Liver (tissue), 9 donors: Measurements from ENCODE around the gene KRTAP5-10. TPM values are rescaled to one million over a fixed set of nuclear protein-coding genes. Genes with fewer than 3 reads are reported as not detected.
"Not testable (repeated sequence)": the region's sequence is repeated elsewhere in the genome, so short reads cannot be mapped to it uniquely, and the experiment has no call there.

Experiments used
- DNase-seq: peaks from one replicate; pipeline ENCODE4 v3.0.0-alpha.2; 2017; ENCODE audit warnings: low spot score
- H3K27ac ChIP-seq, 2 donors: one replicate each; pipeline ENCODE4 v1.7.0; 2013; ENCODE audit warnings: inconsistent platforms in 2 of 2, low read length in 2 of 2, control low read depth in 1 of 2, low read depth in 1 of 2, mild to moderate bottlenecking in 1 of 2
- H3K27me3 ChIP-seq, 4 donors: one replicate each; pipeline versions ENCODE4 v1.6.1 to v1.7.0; 2013; ENCODE audit warnings: low read length in 3 of 4, inconsistent platforms in 1 of 4, mild to moderate bottlenecking in 1 of 4, moderate library complexity in 1 of 4; ENCODE audit not compliant: control insufficient read depth in 4 of 4, insufficient read depth in 4 of 4
- H3K36me3 ChIP-seq, 4 donors: one replicate each; pipeline versions ENCODE4 v1.6.1 to v1.7.0; 2013; ENCODE audit warnings: low read length in 3 of 4, mild to moderate bottlenecking in 3 of 4, low read depth in 1 of 4, moderate library complexity in 1 of 4; ENCODE audit not compliant: control insufficient read depth in 4 of 4, insufficient read depth in 3 of 4
- H3K4me1 ChIP-seq, 4 donors: one replicate each; pipeline versions ENCODE4 v1.6.1 to v1.7.0; 2013; ENCODE audit warnings: low read length in 3 of 4, mild to moderate bottlenecking in 3 of 4, moderate library complexity in 1 of 4; ENCODE audit not compliant: control insufficient read depth in 4 of 4, insufficient read depth in 4 of 4
- H3K4me3 ChIP-seq, 3 donors: one replicate each; pipeline versions ENCODE4 v1.6.1 to v1.7.0; 2013; ENCODE audit warnings: low read length in 3 of 3, control low read depth in 1 of 3, low read depth in 1 of 3, mild to moderate bottlenecking in 1 of 3
- H3K9ac ChIP-seq, 2 donors: one replicate each; pipeline ENCODE4 v1.7.0; 2013; ENCODE audit warnings: low read length in 2 of 2, mild to moderate bottlenecking in 2 of 2, moderate library complexity in 2 of 2, control low read depth in 1 of 2, low read depth in 1 of 2
- H3K9me3 ChIP-seq, 4 donors: one replicate each; pipeline versions ENCODE4 v1.6.1 to v1.7.0; 2013; ENCODE audit warnings: low read length in 3 of 4; ENCODE audit not compliant: control insufficient read depth in 4 of 4
- NR2F2 ChIP-seq: IDR thresholded peaks from 2 replicates; pipeline ENCODE4 v1.6.1; 2016; ENCODE audit warnings: antibody characterized with exemption
- RAD21 ChIP-seq, 2 donors: IDR thresholded peaks; 2 replicates each; pipeline ENCODE4 v1.6.1; 2016; ENCODE audit warnings: antibody characterized with exemption in 2 of 2, mild to moderate bottlenecking in 2 of 2
- TAF1 ChIP-seq: conservative IDR thresholded peaks from 2 replicates; pipeline ENCODE4 v1.6.1; 2016; ENCODE audit warnings: antibody characterized with exemption, mild to moderate bottlenecking
- WGBS: extraction: QIAGEN DNeasy Blood & Tissue Kit; methylation state at CpG from one replicate; pipeline ENCODE4 v1.1.7; 2013; 5-methylcytosine and 5-hydroxymethylcytosine counted together
- polyA plus RNA-seq, 2 donors: library from polyadenylated mRNA; stranded (reverse) in 1 of 2; unstranded in 1 of 2; fragments of 200-250 nt in 1 of 2; fragments of >200 nt in 1 of 2; fragmentation: Nextera tagmentation in 1 of 2; extraction: Ambion mirVana in 1 of 2; gene quantifications; one replicate each; pipeline versions ENCODE4 v1.2.1 to v1.2.3, GENCODE V29; 2013 to 2015
- total RNA-seq, 2 donors: library from RNA; depleted of rRNA; stranded (reverse); fragments of >200 nt; gene quantifications; one replicate each; pipeline ENCODE4 v1.2.3, GENCODE V29; 2014
- TF ChIP-seq, protein P1 (sequence below): IDR thresholded peaks from 2 replicates; pipeline ENCODE4 v1.6.1; 2016; ENCODE audit warnings: antibody characterized with exemption, mild to moderate bottlenecking
- TF ChIP-seq, protein P2 (sequence below): IDR thresholded peaks from 2 replicates; pipeline ENCODE4 v1.6.1; 2016; ENCODE audit warnings: antibody characterized with exemption
- TF ChIP-seq, protein P3 (sequence below): fragments of 150-350 bp; IDR thresholded peaks from 2 replicates; pipeline ENCODE4 v1.5.1; 2017; ENCODE audit warnings: improper control_type of control experiment, low read depth, low read length; ENCODE audit not compliant: missing input control
- donor health status: healthy.
- donor health status: healthy.
- donor health status: healthy.
- donor health status: healthy.
- donor health status: healthy.

The KRTAP5-10 gene
- total and polyA plus RNA-seq, 4 donors: 0.14 TPM; not detected in 3

DNA sequence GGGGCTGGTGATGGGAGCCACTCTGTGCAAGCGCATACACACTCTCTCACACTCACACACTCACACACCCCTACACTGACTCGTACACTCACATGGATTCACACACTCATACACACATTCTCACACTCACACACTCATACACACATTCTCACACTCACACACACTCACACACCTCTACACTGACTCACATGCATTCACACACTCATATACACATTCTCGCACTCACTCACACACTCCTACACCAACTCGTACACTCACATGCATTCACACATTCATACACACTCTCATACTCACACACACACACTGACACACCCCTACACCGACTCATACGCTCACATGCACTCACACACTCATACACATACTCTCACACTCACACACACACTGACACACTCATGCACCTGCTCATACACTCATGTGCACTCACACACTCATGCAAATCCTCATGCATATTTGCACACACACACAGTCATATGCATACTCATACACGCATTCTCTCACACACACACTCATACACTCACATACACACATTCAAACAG is 12.2 kb downstream of the KRTAP5-10 start:
- TF ChIP-seq, protein P1, sequence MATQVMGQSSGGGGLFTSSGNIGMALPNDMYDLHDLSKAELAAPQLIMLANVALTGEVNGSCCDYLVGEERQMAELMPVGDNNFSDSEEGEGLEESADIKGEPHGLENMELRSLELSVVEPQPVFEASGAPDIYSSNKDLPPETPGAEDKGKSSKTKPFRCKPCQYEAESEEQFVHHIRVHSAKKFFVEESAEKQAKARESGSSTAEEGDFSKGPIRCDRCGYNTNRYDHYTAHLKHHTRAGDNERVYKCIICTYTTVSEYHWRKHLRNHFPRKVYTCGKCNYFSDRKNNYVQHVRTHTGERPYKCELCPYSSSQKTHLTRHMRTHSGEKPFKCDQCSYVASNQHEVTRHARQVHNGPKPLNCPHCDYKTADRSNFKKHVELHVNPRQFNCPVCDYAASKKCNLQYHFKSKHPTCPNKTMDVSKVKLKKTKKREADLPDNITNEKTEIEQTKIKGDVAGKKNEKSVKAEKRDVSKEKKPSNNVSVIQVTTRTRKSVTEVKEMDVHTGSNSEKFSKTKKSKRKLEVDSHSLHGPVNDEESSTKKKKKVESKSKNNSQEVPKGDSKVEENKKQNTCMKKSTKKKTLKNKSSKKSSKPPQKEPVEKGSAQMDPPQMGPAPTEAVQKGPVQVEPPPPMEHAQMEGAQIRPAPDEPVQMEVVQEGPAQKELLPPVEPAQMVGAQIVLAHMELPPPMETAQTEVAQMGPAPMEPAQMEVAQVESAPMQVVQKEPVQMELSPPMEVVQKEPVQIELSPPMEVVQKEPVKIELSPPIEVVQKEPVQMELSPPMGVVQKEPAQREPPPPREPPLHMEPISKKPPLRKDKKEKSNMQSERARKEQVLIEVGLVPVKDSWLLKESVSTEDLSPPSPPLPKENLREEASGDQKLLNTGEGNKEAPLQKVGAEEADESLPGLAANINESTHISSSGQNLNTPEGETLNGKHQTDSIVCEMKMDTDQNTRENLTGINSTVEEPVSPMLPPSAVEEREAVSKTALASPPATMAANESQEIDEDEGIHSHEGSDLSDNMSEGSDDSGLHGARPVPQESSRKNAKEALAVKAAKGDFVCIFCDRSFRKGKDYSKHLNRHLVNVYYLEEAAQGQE: no peak
- no peak for TF ChIP-seq NR2F2
- TF ChIP-seq, protein P2, sequence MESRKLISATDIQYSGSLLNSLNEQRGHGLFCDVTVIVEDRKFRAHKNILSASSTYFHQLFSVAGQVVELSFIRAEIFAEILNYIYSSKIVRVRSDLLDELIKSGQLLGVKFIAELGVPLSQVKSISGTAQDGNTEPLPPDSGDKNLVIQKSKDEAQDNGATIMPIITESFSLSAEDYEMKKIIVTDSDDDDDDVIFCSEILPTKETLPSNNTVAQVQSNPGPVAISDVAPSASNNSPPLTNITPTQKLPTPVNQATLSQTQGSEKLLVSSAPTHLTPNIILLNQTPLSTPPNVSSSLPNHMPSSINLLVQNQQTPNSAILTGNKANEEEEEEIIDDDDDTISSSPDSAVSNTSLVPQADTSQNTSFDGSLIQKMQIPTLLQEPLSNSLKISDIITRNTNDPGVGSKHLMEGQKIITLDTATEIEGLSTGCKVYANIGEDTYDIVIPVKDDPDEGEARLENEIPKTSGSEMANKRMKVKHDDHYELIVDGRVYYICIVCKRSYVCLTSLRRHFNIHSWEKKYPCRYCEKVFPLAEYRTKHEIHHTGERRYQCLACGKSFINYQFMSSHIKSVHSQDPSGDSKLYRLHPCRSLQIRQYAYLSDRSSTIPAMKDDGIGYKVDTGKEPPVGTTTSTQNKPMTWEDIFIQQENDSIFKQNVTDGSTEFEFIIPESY: no peak
- 95% methylated on average over 7 of the region's 7 CpGs for WGBS
- no peak for DNase-seq
- H3K36me3 ChIP-seq: no peaks in the 10 kb centered on the region
- H3K4me1 ChIP-seq: no peaks in the 10 kb centered on the region
- no peak overlapping the region for H3K27ac ChIP-seq
- H3K27me3 ChIP-seq: no peaks in the 10 kb centered on the region
- H3K9ac ChIP-seq: no peak overlapping the region
- H3K9me3 ChIP-seq: no peaks in the 10 kb centered on the region
- H3K4me3 ChIP-seq: no peak overlapping the region

DNA sequence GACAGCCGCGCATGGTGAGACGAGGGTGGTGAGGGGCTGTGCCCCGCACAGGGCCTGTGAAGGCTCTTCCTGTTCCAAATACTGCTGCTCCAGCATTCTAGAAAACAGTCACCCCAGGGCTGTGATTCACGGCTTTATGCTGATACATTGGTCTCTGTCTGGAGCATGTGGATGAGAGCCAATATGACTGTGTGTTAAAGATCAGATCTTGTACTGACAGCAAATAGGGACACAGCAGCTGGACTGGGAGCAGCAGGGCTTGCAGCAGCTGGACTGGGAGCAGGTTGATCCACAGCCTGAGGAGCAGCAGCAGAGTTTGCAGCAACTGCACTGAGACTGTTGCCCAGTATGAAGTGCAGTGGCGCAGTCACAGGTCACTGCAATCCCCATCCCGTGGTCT is 14.2 kb downstream of the KRTAP5-10 start:
- WGBS: 67% methylated on average over 7 of the region's 7 CpGs
- DNase-seq, H3K4me1 ChIP-seq, H3K9me3 ChIP-seq, H3K27me3 ChIP-seq, H3K4me3 ChIP-seq, H3K36me3 ChIP-seq, H3K9ac ChIP-seq, H3K27ac ChIP-seq: not testable (repeated sequence)

DNA sequence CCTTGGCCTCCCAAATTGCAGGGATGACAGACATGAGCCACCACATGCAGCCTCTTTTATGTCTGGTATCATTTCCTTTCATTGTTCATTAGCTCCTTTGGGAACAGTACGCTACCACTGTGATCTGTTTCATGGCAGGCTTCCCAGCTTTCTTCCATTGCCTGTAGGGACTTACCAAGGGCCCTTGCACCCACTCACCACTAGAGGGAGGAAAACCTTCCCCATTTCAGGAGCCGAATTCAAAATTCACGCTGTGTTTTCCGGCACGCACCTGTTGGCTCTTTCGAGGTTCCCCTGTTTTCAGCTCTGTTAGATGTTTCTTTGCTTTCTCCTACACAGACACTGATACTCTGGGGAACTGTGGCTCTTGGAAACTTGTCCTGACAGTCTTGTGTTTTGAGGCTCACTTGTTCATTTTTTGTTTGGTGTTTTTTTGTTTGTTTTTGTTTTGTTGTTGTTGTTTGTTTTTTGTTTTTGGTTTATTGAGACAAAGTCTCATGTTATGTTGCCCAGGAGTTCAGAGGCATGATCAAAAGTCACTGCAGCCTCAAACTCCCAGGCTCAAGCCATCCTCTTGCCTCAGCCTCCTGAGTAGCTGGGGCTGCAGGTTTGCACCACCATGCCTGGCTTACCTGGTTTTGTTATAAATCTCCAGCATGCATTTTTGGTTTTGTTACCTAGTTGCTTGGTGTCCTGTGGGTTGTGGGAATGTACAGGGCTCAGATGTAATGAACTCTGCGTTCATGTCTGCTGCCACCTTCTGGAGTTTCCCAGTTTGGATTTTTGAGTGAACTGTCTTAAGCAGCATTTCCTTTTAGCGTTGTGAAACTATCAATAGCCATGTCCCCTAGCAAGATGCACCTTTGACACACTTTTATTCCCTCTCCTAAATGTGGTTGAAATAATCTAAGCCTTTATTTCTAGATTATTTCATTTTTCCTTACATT is 15.0 kb downstream of the KRTAP5-10 start:
- WGBS: 3% methylated on average over 8 of the region's 8 CpGs
- Histone ChIP-seq H3K9ac (no peak overlapping the region), H3K36me3 (no peaks in the 10 kb centered on the region), H3K27me3 (peaks cover 0 to 4% (median 0%) of the 10 kb centered on the region in 4 donors), H3K27ac (no peak overlapping the region), H3K9me3 (no peaks in the 10 kb centered on the region), H3K4me1 (no peaks in the 10 kb centered on the region), H3K4me3 (no peak overlapping the region)
- TF ChIP-seq, protein P3, sequence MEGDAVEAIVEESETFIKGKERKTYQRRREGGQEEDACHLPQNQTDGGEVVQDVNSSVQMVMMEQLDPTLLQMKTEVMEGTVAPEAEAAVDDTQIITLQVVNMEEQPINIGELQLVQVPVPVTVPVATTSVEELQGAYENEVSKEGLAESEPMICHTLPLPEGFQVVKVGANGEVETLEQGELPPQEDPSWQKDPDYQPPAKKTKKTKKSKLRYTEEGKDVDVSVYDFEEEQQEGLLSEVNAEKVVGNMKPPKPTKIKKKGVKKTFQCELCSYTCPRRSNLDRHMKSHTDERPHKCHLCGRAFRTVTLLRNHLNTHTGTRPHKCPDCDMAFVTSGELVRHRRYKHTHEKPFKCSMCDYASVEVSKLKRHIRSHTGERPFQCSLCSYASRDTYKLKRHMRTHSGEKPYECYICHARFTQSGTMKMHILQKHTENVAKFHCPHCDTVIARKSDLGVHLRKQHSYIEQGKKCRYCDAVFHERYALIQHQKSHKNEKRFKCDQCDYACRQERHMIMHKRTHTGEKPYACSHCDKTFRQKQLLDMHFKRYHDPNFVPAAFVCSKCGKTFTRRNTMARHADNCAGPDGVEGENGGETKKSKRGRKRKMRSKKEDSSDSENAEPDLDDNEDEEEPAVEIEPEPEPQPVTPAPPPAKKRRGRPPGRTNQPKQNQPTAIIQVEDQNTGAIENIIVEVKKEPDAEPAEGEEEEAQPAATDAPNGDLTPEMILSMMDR: peak; percentile 88
- peak; percentile 57 to 77 for TF ChIP-seq RAD21 (IDR thresholded peaks at IDR 0.05)
- no peak for TF ChIP-seq TAF1
- peak; percentile 44 for DNase-seq
